ENCODE measurements around the gene KCNA1.

The KCNA1 gene

GRCh38 chr12:4961311-4961710 is 51.6 kb downstream of the KCNA1 start:
- DNase-seq, result no peak

GRCh38 chr12:4962539-4963486 is 53.1 kb downstream of the KCNA1 start:
- DNase-seq, result no peak
